Osteocyte (in vitro differentiated cells): ENCODE measurements around the gene CCDC186. TPM values are rescaled to one million over a fixed set of nuclear protein-coding genes. Genes with fewer than 3 reads are reported as not detected.
A peak's percentile ranks its signal among the peaks of the same experiment; 100 is the strongest.
"Not testable (repeated sequence)": the region's sequence is repeated elsewhere in the genome, so short reads cannot be mapped to it uniquely, and the experiment has no call there.

Experiments
- DNase-seq: peaks from one replicate; pipeline ENCODE4 v3.0.0; 2021; ENCODE audit warnings: mixed read lengths; ENCODE audit not compliant: unreplicated experiment; ENCODE audit errors: extremely low spot score
- H3K27ac Mint-ChIP-seq: one replicate; pipeline ENCODE4 v1.8.0; 2021; ENCODE audit warnings: mild to moderate bottlenecking, mixed read lengths; ENCODE audit not compliant: unreplicated experiment
- H3K27me3 Mint-ChIP-seq: one replicate; pipeline ENCODE4 v1.8.0; 2021; ENCODE audit warnings: mixed read lengths; ENCODE audit not compliant: unreplicated experiment
- H3K36me3 Mint-ChIP-seq: one replicate; pipeline ENCODE4 v1.8.0; 2021; ENCODE audit warnings: mixed read lengths; ENCODE audit not compliant: unreplicated experiment
- H3K4me1 Mint-ChIP-seq: one replicate; pipeline ENCODE4 v1.8.0; 2021; ENCODE audit warnings: mixed read lengths; ENCODE audit not compliant: unreplicated experiment
- H3K4me3 Mint-ChIP-seq: one replicate; pipeline ENCODE4 v1.8.0; 2021; ENCODE audit warnings: mild to moderate bottlenecking, moderate library complexity, mixed read lengths; ENCODE audit not compliant: unreplicated experiment
- H3K9me3 Mint-ChIP-seq: one replicate; pipeline ENCODE4 v1.8.0; 2021; ENCODE audit warnings: mixed read lengths; ENCODE audit not compliant: unreplicated experiment
- total RNA-seq: library from RNA; stranded (reverse); gene quantifications from 2 replicates; pipeline ENCODE4 v1.2.1, GENCODE V29; 2021
- TF ChIP-seq, protein P1 (sequence below): fragments of 200-600 bp; sonication (generic); IDR thresholded peaks from 2 replicates; pipeline ENCODE4 v1.5.0; 2021; ENCODE audit warnings: antibody characterized with exemption, mild to moderate bottlenecking, moderate library complexity

CCDC186 gene
- total RNA-seq, 1 donor from 2014 or later: 23.8 TPM

DNA sequence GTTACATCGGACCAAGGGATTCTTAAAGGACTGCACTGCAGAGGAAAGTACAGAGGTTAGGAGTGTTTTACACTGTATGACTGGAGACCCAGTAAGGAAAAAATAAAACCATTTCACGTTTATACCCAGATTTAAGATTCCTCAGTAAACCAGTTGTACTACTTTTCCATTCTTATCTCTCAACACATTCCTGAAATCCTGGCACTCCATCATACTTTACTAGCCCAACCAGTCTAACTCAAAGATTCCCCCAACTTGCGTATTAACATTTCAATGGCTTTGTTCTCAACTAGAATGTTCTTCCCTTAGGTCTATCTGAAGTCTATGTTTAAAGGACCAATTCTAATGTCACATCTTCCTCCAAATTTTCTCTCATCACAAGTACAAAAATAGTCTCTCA, 8.0 kb downstream of the CCDC186 start:
- peaks cover 27% of the 10 kb centered on the region for H3K36me3 Mint-ChIP-seq
- H3K27ac Mint-ChIP-seq: no peak overlapping the region
- peaks cover 7% of the 10 kb centered on the region for H3K9me3 Mint-ChIP-seq
- no peak overlapping the region for H3K4me3 Mint-ChIP-seq
- H3K4me1 Mint-ChIP-seq: peaks cover 15% of the 10 kb centered on the region
- DNase-seq: no peak
- H3K27me3 Mint-ChIP-seq: no peaks in the 10 kb centered on the region
- TF ChIP-seq, protein P1, sequence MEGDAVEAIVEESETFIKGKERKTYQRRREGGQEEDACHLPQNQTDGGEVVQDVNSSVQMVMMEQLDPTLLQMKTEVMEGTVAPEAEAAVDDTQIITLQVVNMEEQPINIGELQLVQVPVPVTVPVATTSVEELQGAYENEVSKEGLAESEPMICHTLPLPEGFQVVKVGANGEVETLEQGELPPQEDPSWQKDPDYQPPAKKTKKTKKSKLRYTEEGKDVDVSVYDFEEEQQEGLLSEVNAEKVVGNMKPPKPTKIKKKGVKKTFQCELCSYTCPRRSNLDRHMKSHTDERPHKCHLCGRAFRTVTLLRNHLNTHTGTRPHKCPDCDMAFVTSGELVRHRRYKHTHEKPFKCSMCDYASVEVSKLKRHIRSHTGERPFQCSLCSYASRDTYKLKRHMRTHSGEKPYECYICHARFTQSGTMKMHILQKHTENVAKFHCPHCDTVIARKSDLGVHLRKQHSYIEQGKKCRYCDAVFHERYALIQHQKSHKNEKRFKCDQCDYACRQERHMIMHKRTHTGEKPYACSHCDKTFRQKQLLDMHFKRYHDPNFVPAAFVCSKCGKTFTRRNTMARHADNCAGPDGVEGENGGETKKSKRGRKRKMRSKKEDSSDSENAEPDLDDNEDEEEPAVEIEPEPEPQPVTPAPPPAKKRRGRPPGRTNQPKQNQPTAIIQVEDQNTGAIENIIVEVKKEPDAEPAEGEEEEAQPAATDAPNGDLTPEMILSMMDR: no peak

DNA sequence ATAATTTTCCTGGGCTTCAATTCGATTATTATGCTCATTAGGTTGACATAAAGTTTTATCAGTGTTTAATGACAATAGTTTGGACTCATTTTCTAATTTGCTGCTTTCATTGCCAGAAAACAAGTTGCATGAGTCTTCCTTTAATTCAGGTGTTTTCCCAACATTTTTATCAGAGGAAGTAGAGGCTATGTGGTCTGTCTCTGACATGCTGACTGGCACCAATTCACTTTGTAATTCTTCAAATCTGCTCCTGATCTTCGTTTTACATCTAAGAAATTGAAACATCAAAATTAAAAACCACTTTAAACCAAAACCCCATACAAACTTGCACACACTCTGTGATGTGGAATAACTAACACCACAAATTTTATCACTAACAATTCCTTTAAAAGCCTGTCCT, 10.9 kb downstream of the CCDC186 start:
- peak overlapping the region; percentile 61 for H3K27ac Mint-ChIP-seq
- no peak overlapping the region for H3K4me3 Mint-ChIP-seq
- H3K9me3 Mint-ChIP-seq: no peaks in the 10 kb centered on the region
- H3K36me3 Mint-ChIP-seq: peaks cover 27% of the 10 kb centered on the region
- no peaks in the 10 kb centered on the region for H3K27me3 Mint-ChIP-seq
- TF ChIP-seq, protein P1: no peak
- H3K4me1 Mint-ChIP-seq: peaks cover 15% of the 10 kb centered on the region
- no peak for DNase-seq

DNA sequence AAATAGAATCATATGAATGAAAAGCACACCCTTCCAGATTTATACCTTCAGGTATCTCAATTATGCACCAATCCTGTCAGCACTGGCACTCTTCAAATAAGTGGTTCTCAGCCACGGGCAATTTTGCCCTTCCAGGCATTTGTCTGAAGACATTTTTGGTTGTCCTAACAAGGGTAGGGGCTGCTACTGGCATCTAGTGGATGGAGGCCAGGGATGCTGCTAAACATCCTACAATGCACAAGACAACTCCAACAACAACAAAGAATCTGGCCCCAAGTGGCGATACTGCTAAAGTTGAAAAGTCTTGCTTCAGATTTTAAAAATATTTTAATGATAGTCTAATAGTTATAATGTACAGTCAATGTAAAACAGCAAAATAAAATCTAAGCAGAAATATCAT, 16.1 kb downstream of the CCDC186 start:
- DNase-seq: no peak
- TF ChIP-seq, protein P1: no peak
- Mint-ChIP-seq H3K4me3 (no peak overlapping the region), H3K4me1 (peaks cover 4% of the 10 kb centered on the region), H3K27me3 (no peaks in the 10 kb centered on the region), H3K27ac (no peak overlapping the region), H3K9me3 (peaks cover 7% of the 10 kb centered on the region), H3K36me3 (peaks cover 50% of the 10 kb centered on the region)

DNA sequence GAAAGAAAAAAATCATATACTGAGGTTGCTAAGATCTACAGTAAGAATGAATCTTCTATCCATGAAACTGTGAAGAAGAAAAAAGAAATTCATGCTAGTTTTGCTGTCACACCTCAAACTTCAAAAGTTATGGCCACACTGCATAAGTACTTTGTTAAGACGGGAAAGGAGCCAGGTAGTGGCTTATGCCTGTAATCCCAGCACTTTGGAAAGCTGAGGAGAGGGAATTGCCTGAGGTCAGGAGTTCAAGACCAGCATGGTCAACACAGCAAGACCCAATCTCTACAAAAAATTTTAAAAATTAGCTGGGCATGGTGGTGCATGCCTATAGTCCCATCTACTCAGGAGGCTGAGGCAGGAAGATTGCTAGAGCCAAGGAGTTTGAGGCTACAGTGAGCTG, 22.1 kb downstream of the CCDC186 start:
- Mint-ChIP-seq H3K4me1 (peaks cover 8% of the 10 kb centered on the region), H3K4me3 (no peak overlapping the region), H3K27me3 (no peaks in the 10 kb centered on the region), H3K36me3 (peaks cover 62% of the 10 kb centered on the region), H3K27ac (no peak overlapping the region), H3K9me3 (peaks cover 7% of the 10 kb centered on the region)
- DNase-seq: no peak
- TF ChIP-seq, protein P1: no peak

DNA sequence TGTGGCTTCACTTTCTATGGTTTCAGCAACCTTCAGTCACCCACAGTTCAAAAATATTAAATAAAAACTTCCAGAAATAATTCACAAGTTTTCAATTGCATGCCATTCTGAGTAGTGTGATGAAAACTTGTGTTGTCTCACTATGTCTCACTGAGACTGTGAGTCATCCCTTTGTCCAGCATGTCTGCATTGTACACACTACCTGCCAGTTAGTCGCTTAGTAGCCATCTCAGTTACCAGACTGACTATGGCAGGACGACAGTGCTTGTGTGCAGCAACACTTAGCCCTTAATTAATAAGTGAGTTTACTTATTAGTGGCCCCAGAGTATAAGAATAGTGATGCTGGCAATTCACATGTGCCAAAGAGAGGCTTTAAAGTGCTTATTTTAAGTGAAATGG, 22.5 kb downstream of the CCDC186 start:
- peak overlapping the region; percentile 50 for H3K27ac Mint-ChIP-seq
- peaks cover 8% of the 10 kb centered on the region for H3K4me1 Mint-ChIP-seq
- no peaks in the 10 kb centered on the region for H3K27me3 Mint-ChIP-seq
- TF ChIP-seq, protein P1: no peak
- no peak for DNase-seq
- no peak overlapping the region for H3K4me3 Mint-ChIP-seq
- H3K9me3 Mint-ChIP-seq: peaks cover 7% of the 10 kb centered on the region
- peaks cover 61% of the 10 kb centered on the region for H3K36me3 Mint-ChIP-seq

DNA sequence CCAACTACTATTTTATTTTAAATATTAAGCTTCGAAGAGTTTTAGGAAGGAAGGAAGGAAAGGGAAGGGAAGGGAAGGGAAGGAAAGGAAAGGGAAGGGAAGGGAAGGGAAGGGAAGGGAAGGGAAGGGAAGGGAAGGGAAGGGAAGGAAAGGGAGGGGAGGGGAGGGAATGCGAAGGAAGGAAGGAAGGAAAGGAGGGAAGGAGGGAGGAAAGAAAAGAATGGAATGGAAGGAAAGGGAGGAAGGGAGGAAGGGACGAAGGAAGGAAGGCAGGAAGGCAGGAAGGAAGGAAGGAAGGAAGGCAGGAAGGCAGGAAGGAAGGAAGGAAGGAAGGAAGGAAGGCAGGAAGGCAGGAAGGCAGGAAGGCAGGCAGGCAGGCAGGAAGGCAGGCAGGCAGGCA, 24.5 kb downstream of the CCDC186 start:
- H3K4me1 Mint-ChIP-seq, H3K9me3 Mint-ChIP-seq, H3K27me3 Mint-ChIP-seq, H3K4me3 Mint-ChIP-seq, DNase-seq, H3K27ac Mint-ChIP-seq: not testable (repeated sequence)
- H3K36me3 Mint-ChIP-seq: peaks cover 60% of the 10 kb centered on the region
